ENCODE measurements around the gene C1QTNF3.

GRCh38 chr5:34038390-34038789, 4.6 kb downstream of the C1QTNF3 start:
- TF ChIP-seq POLR2A (IDR thresholded peaks at IDR 0.05) (no peak), CTCF (IDR thresholded peaks at IDR 0.05) (no peak)

Measured in transverse colon (tissue), 3 donors.